Chondrocyte (in vitro differentiated cells): ENCODE data around the gene PTPRN2. TPM values are rescaled to one million over a fixed set of nuclear protein-coding genes. Genes with fewer than 3 reads are reported as not detected.
A peak's percentile ranks its signal among the peaks of the same experiment; 100 is the strongest.

Source experiments
- DNase-seq: peaks from one replicate; pipeline ENCODE4 v3.0.0; 2021; ENCODE audit warnings: mixed read lengths, low spot score
- H3K27ac Mint-ChIP-seq: one replicate; pipeline ENCODE4 v1.8.0; 2021; ENCODE audit warnings: mild to moderate bottlenecking, moderate library complexity, mixed read lengths; ENCODE audit not compliant: unreplicated experiment
- H3K27me3 Mint-ChIP-seq: 2 replicates; pipeline ENCODE4 v1.8.0; 2021; ENCODE audit warnings: low read depth, mixed read lengths
- H3K36me3 Mint-ChIP-seq: 2 replicates; pipeline ENCODE4 v1.8.0; 2021; ENCODE audit warnings: low read depth, mixed read lengths
- H3K4me1 Mint-ChIP-seq: 2 replicates; pipeline ENCODE4 v1.8.0; 2021; ENCODE audit warnings: low read depth, mild to moderate bottlenecking, mixed read lengths
- H3K4me3 Mint-ChIP-seq: one replicate; pipeline ENCODE4 v1.8.0; 2021; ENCODE audit warnings: mild to moderate bottlenecking, moderate library complexity, mixed read lengths; ENCODE audit not compliant: unreplicated experiment
- H3K9me3 Mint-ChIP-seq: 2 replicates; pipeline ENCODE4 v1.8.0; 2021; ENCODE audit warnings: low read depth, mixed read lengths
- CTCF ChIP-seq: fragments of 200-600 bp; sonication (generic); IDR thresholded peaks from 2 replicates; pipeline ENCODE4 v1.5.0; 2021; ENCODE audit warnings: antibody characterized with exemption, mild to moderate bottlenecking, moderate library complexity
- total RNA-seq: library from RNA; stranded (reverse); gene quantifications from 3 replicates; pipeline ENCODE4 v1.2.1, GENCODE V29; 2021

The PTPRN2 gene
- total RNA-seq, 1 donor from 2014 or later = 0.30 TPM

DNA sequence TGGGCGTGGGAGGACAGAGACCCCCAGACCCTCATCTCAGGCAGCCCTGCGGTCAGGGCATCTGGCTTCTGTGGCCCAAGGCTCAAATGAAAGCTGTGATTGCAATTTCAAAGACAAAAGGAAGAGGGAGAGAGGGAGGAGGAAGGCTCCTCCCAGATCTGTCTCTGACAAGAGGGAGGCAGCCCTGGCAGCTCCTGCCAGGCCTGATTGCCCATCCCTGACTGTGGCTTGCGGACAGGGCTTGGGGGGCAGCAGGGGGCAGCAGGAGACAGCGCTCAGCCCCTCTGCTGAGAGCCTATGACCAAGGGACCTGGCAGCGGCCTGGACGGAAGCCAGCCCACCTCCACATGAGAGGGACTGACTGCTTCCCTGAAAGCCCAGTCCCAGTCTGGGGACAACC lies 91.8 kb downstream of the PTPRN2 start:
- no peak for DNase-seq
- Mint-ChIP-seq H3K4me1 (peaks cover 4% of the 10 kb centered on the region), H3K36me3 (no peaks in the 10 kb centered on the region), H3K27me3 (peaks cover 12% of the 10 kb centered on the region), H3K27ac (no peak overlapping the region), H3K9me3 (no peaks in the 10 kb centered on the region), H3K4me3 (no peak overlapping the region)
- TF ChIP-seq CTCF = peak; percentile 24

DNA sequence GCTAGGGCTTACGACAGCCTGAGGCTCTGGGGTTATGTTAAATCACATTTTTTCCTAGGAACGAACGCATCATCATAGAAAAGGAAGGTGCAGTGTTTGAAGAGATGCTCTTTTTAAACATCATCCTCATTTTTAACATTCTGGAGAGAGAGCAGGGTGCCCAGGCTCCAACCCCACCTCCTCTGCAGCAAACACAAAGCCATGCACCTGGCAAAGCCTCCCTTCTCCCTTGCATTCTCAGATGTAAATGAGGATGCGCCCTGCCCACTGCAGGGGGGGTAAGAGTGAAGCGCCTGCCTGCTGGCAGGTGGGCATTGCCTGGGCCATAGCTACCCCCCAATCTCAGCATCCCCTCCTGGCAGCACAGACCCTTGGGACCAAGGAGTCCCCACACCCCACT lies 92.4 kb downstream of the PTPRN2 start:
- Mint-ChIP-seq H3K27me3 (peaks cover 12% of the 10 kb centered on the region), H3K27ac (no peak overlapping the region), H3K36me3 (no peaks in the 10 kb centered on the region), H3K9me3 (no peaks in the 10 kb centered on the region), H3K4me1 (peaks cover 4% of the 10 kb centered on the region), H3K4me3 (no peak overlapping the region)
- no peak for DNase-seq
- no peak for TF ChIP-seq CTCF

DNA sequence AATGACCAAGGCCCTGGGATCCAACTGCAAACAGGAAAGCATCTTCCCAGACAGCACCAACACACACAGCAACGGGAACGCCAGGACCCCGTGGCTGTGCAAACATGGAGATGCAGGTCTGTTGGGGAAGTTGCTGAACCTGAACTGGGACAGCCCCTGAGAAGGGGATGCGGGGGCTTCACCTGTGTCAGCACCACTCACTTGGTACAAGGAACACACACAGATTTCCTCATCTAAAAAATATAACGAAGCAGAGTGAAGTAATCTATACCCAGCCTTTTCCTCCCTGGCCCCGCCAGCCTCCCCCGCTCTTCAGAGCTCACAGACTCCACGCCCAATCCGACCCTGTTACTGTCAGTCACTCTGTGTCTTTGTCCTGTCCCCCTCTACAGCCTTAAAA lies 93.0 kb downstream of the PTPRN2 start:
- Mint-ChIP-seq H3K36me3 (no peaks in the 10 kb centered on the region), H3K9me3 (no peaks in the 10 kb centered on the region), H3K27ac (no peak overlapping the region), H3K4me3 (no peak overlapping the region), H3K27me3 (peaks cover 12% of the 10 kb centered on the region), H3K4me1 (peaks cover 4% of the 10 kb centered on the region)
- TF ChIP-seq CTCF = no peak
- DNase-seq = no peak

GRCh38 chr7:158494162-158494586 lies 93.4 kb downstream of the PTPRN2 start:
- no peaks in the 10 kb centered on the region for H3K36me3 Mint-ChIP-seq
- DNase-seq = no peak
- H3K9me3 Mint-ChIP-seq = no peaks in the 10 kb centered on the region
- no peak overlapping the region for H3K4me3 Mint-ChIP-seq
- no peak for TF ChIP-seq CTCF
- peaks cover 12% of the 10 kb centered on the region for H3K27me3 Mint-ChIP-seq
- H3K4me1 Mint-ChIP-seq = peaks cover 4% of the 10 kb centered on the region
- H3K27ac Mint-ChIP-seq = no peak overlapping the region

- no peaks in the 10 kb centered on the region for H3K9me3 Mint-ChIP-seq
- no peak for DNase-seq
- TF ChIP-seq CTCF = no peak
- H3K36me3 Mint-ChIP-seq = no peaks in the 10 kb centered on the region
- H3K4me3 Mint-ChIP-seq = no peak overlapping the region
- H3K27me3 Mint-ChIP-seq = peaks cover 12% of the 10 kb centered on the region
- H3K27ac Mint-ChIP-seq = no peak overlapping the region
- peaks cover 4% of the 10 kb centered on the region for H3K4me1 Mint-ChIP-seq
These were observed 95.3 kb downstream of the PTPRN2 start for GRCh38 chr7:158492367-158492764.
